CD4-positive, alpha-beta T cell (primary cell): ENCODE data around the gene ICAM5. TPM values are rescaled to one million over a fixed set of nuclear protein-coding genes. Genes with fewer than 3 reads are reported as not detected.

Experiments used
- ATAC-seq: fragments of 200-7000 bp; cut with Tn5 transposase; one replicate; pipeline ENCODE4 v1.10.0; 2022; ENCODE audit warnings: mild to moderate bottlenecking; ENCODE audit not compliant: poor library complexity
- CTCF ChIA-PET: fragments of 350-600 bp; sonication (Branson Sonifier 250); formaldehyde crosslinking; loops from one replicate; lab custom pipeline; 2021; ENCODE audit warnings: antibody characterized with exemption, inconsistent platforms; lab: Charles Lee
- POLR2A ChIA-PET: fragments of 350-600 bp; sonication (Branson Sonifier 250); formaldehyde crosslinking; loops from one replicate; lab custom pipeline; 2021; ENCODE audit warnings: antibody characterized with exemption, inconsistent platforms; lab: Charles Lee
- DNase-seq, 14 experiments: peaks; one replicate each; pipeline ENCODE4 v3.0.0-alpha.2; 2013 to 2020; ENCODE audit warnings: mixed read lengths in 2 of 14
- H3K27ac ChIP-seq, 2 donors: one replicate each; pipeline versions ENCODE4 v1.5.1 to v1.7.0; 2013; ENCODE audit warnings: low read length in 2 of 2, low read depth in 1 of 2, mild to moderate bottlenecking in 1 of 2
- H3K27me3 ChIP-seq, 2 experiments: 1 replicate in 1 of 2; 2 replicates in 1 of 2; pipeline versions ENCODE4 v1.6.1 to v1.7.0; 2013; ENCODE audit warnings: low read length in 2 of 2, control low read depth in 1 of 2, mild to moderate bottlenecking in 1 of 2, moderate library complexity in 1 of 2; ENCODE audit not compliant: insufficient read depth in 2 of 2, control insufficient read depth in 1 of 2
- H3K36me3 ChIP-seq: one replicate; pipeline ENCODE4 v1.6.1; 2013; ENCODE audit warnings: low read length, control low read depth; ENCODE audit not compliant: insufficient read depth
- H3K4me1 ChIP-seq: one replicate; pipeline ENCODE4 v1.6.1; 2013; ENCODE audit warnings: low read length, control low read depth; ENCODE audit not compliant: insufficient read depth
- H3K4me3 ChIP-seq: one replicate; pipeline ENCODE4 v1.5.1; 2013; ENCODE audit warnings: mild to moderate bottlenecking, low read length, moderate library complexity
- H3K9me3 ChIP-seq, 2 experiments: 1 replicate in 1 of 2; 2 replicates in 1 of 2; pipeline versions ENCODE4 v1.6.1 to v1.7.0; 2013; ENCODE audit warnings: low read length in 2 of 2, mild to moderate bottlenecking in 2 of 2, control low read depth in 1 of 2, moderate library complexity in 1 of 2; ENCODE audit not compliant: control insufficient read depth in 1 of 2, insufficient read depth in 1 of 2
- H3K27ac Mint-ChIP-seq: one replicate; pipeline ENCODE4 v1.8.0; 2020; ENCODE audit warnings: mixed read lengths
- H3K27me3 Mint-ChIP-seq: one replicate; pipeline ENCODE4 v1.8.0; 2021; ENCODE audit warnings: mixed read lengths
- H3K36me3 Mint-ChIP-seq: one replicate; pipeline ENCODE4 v1.8.0; 2021; ENCODE audit warnings: low read depth, mixed read lengths
- H3K4me1 Mint-ChIP-seq: one replicate; pipeline ENCODE4 v1.8.0; 2021; ENCODE audit warnings: low read depth, mixed read lengths
- H3K4me3 Mint-ChIP-seq: one replicate; pipeline ENCODE4 v1.8.0; 2020; ENCODE audit warnings: mild to moderate bottlenecking, mixed read lengths
- H3K9me3 Mint-ChIP-seq: one replicate; pipeline ENCODE4 v1.8.0; 2020; ENCODE audit warnings: mixed read lengths
- CTCF ChIP-seq: fragments of 200-600 bp; IDR thresholded peaks from one replicate; pipeline ENCODE4 v1.8.0; 2022; ENCODE audit warnings: antibody characterized with exemption, mild to moderate bottlenecking
- intact Hi-C, 2 experiments: fragments of 100-400 bp; cut with DNase I in 1 of 2; cut with micrococcal nuclease in 1 of 2; formaldehyde crosslinking; loops; one replicate each; pipeline versions ENCODE4 v1.15.1 to v1.9.0; 2023 to 2025; cut with DNase I, micrococcal nuclease
- total RNA-seq, 174 experiments: library from RNA in 2 of 174; stranded (reverse) in 2 of 174; gene quantifications; one replicate each; pipeline ENCODE4 v1.2.3 and lab custom pipeline; 2021 to 2026

ICAM5 gene
- total RNA-seq, 2 experiments from 2014 or later = not detected

GRCh38 chr19:10291554-10292205 is 1.9 kb downstream of the ICAM5 start:
- Histone ChIP-seq H3K36me3 (no peaks in the 10 kb centered on the region), H3K4me1 (peaks cover 95% of the 10 kb centered on the region), H3K9me3 (peaks cover 0 to 71% of the 10 kb centered on the region in 2 experiments), H3K27me3 (peaks cover 87 to 88% of the 10 kb centered on the region in 2 experiments), H3K27ac (no peak overlapping the region), H3K4me3 (peak overlapping the region; percentile 48)
- H3K4me1 Mint-ChIP-seq = peaks cover 68% of the 10 kb centered on the region
- DNase-seq = peak in 1 of 14 experiments; percentile 47
- peaks cover 91% of the 10 kb centered on the region for H3K27me3 Mint-ChIP-seq
- peak overlapping the region; percentile 82 for H3K4me3 Mint-ChIP-seq
- peaks cover under 1% of the 10 kb centered on the region for H3K36me3 Mint-ChIP-seq
- peak overlapping the region; percentile 40 for H3K27ac Mint-ChIP-seq
- H3K9me3 Mint-ChIP-seq = no peaks in the 10 kb centered on the region
- ChIA-PET CTCF (interaction anchor here (0.5 to 2.4 kb wide), 5 partner anchors 13 to 72 kb away, joined by 3 to 9 read pairs (median 3); partner anchors contain the start of gene ICAM1), POLR2A (interaction anchor here (1.3 to 5.0 kb wide), 4 partner anchors 21 to 97 kb away, joined by 3 to 39 read pairs (median 6); partner anchors contain the start of genes ICAM1 and RAVER1)
- TF ChIP-seq CTCF = no peak
- ATAC-seq = no peak
- intact Hi-C loops = no loop called here

GRCh38 chr19:10292206-10292788 is 2.5 kb downstream of the ICAM5 start:
- POLR2A ChIA-PET = interaction anchor here (1.3 to 5.0 kb wide), 4 partner anchors 22 to 97 kb away, joined by 3 to 39 read pairs (median 6); partner anchors contain the start of genes ICAM1 and RAVER1

More at GRCh38 chr19:10292206-10292788, 2.5 kb downstream of the ICAM5 start:
- Histone ChIP-seq H3K36me3 (no peaks in the 10 kb centered on the region), H3K27ac (no peak overlapping the region), H3K9me3 (peaks cover 0 to 66% of the 10 kb centered on the region in 2 experiments), H3K4me1 (peaks cover 88% of the 10 kb centered on the region), H3K4me3 (peak overlapping the region; percentile 48), H3K27me3 (peaks cover 82 to 85% of the 10 kb centered on the region in 2 experiments)
- intact Hi-C loops = no loop called here
- peak overlapping the region; percentile 82 for H3K4me3 Mint-ChIP-seq
- peaks cover 88% of the 10 kb centered on the region for H3K27me3 Mint-ChIP-seq
- H3K9me3 Mint-ChIP-seq = no peaks in the 10 kb centered on the region
- peaks cover 62% of the 10 kb centered on the region for H3K4me1 Mint-ChIP-seq
- CTCF ChIA-PET = interaction anchor here (0.8 to 2.4 kb wide), 4 partner anchors 22 to 99 kb away, joined by 3 to 9 read pairs (median 4); partner anchors contain the start of gene ICAM1
- TF ChIP-seq CTCF = no peak
- peak overlapping the region; percentile 40 for H3K27ac Mint-ChIP-seq
- H3K36me3 Mint-ChIP-seq = no peaks in the 10 kb centered on the region
- ATAC-seq (peak; percentile 45), DNase-seq (peak in 12 of 14 experiments; percentile 38 to 79 (median 58))
